Dermis blood vessel endothelial cell (primary cell): ENCODE measurements around the gene HHATL. TPM values are rescaled to one million over a fixed set of nuclear protein-coding genes. Genes with fewer than 3 reads are reported as not detected.

Source experiments
- DNase-seq: peaks from one replicate; pipeline ENCODE4 v3.0.0; 2010
- total RNA-seq: library from RNA; depleted of rRNA; stranded (reverse); fragments of >200 nt; gene quantifications from 2 replicates; pipeline ENCODE4 v1.2.3, GENCODE V29; 2014

The HHATL gene
- total RNA-seq, 1 donor from 2014 or later: not detected

- no peak for DNase-seq
These were observed 9.7 kb upstream of the HHATL start for GRCh38 chr3:42712344-42712648.

- DNase-seq: no peak
These were observed 9.1 kb upstream of the HHATL start for GRCh38 chr3:42711491-42712343.

- DNase-seq: no peak
These were observed 7.9 kb upstream of the HHATL start for GRCh38 chr3:42710323-42711021.

- DNase-seq: no peak
These were observed 7.0 kb upstream of the HHATL start for GRCh38 chr3:42709621-42710020.

GRCh38 chr3:42708611-42709151 lies 6.1 kb upstream of the HHATL start:
- DNase-seq: no peak

- no peak for DNase-seq
These were observed 5.2 kb upstream of the HHATL start for GRCh38 chr3:42707620-42708355.

GRCh38 chr3:42706721-42707619 lies 4.4 kb upstream of the HHATL start:
- DNase-seq: no peak

GRCh38 chr3:42705962-42706585 lies 3.5 kb upstream of the HHATL start:
- no peak for DNase-seq

- no peak for DNase-seq
These were observed 2.6 kb upstream of the HHATL start for GRCh38 chr3:42705058-42705767.

- DNase-seq: no peak
These were observed 1.7 kb upstream of the HHATL start for GRCh38 chr3:42704136-42704841.

GRCh38 chr3:42703695-42704025 lies 1.1 kb upstream of the HHATL start:
- no peak for DNase-seq

- no peak for DNase-seq
These were observed 540 bp upstream of the HHATL start for GRCh38 chr3:42702982-42703694.

GRCh38 chr3:42701371-42702065 lies 1.1 kb downstream of the HHATL start:
- peak; percentile 50 for DNase-seq

- DNase-seq: no peak
These were observed 2.0 kb downstream of the HHATL start for GRCh38 chr3:42700366-42701288.

- no peak for DNase-seq
These were observed 3.1 kb downstream of the HHATL start for GRCh38 chr3:42699511-42699971.

GRCh38 chr3:42698911-42699230 lies 3.7 kb downstream of the HHATL start:
- no peak for DNase-seq

- DNase-seq: no peak
These were observed 4.2 kb downstream of the HHATL start for GRCh38 chr3:42698216-42698910.
